GM19463 (cell line): ENCODE measurements around the gene SAFB.
"Not testable (repeated sequence)": the region's sequence is repeated elsewhere in the genome, so short reads cannot be mapped to it uniquely, and the experiment has no call there.

Experiments used
- ATAC-seq: cut with Tn5 transposase; IDR thresholded peaks from one replicate; pipeline ENCODE4 v1.9.1; 2021; ENCODE audit warnings: mild to moderate bottlenecking, moderate library complexity; ENCODE audit not compliant: unreplicated experiment

SAFB gene

GRCh38 chr19:5696196-5697021 lies 73.5 kb downstream of the SAFB start:
- ATAC-seq: no peak

GRCh38 chr19:5697022-5697889 lies 74.4 kb downstream of the SAFB start:
- ATAC-seq: no peak

- no peak for ATAC-seq
These were observed 75.2 kb downstream of the SAFB start for GRCh38 chr19:5697890-5698634.

- ATAC-seq: no peak
These were observed 75.9 kb downstream of the SAFB start for GRCh38 chr19:5698635-5699422.

- no peak for ATAC-seq
These were observed 77.7 kb downstream of the SAFB start for GRCh38 chr19:5700455-5701092.

GRCh38 chr19:5702053-5702410 lies 79.1 kb downstream of the SAFB start:
- ATAC-seq: not testable (repeated sequence)

- no peak for ATAC-seq
These were observed 81.2 kb downstream of the SAFB start for GRCh38 chr19:5703819-5704818.

- no peak for ATAC-seq
These were observed 82.7 kb downstream of the SAFB start for GRCh38 chr19:5705552-5705951.

- ATAC-seq: no peak
These were observed 84.1 kb downstream of the SAFB start for GRCh38 chr19:5706876-5707573.

- no peak for ATAC-seq
These were observed 85.0 kb downstream of the SAFB start for GRCh38 chr19:5707576-5708575.

GRCh38 chr19:5711025-5711424 lies 88.1 kb downstream of the SAFB start:
- ATAC-seq: no peak

GRCh38 chr19:5711713-5712161 lies 88.9 kb downstream of the SAFB start:
- ATAC-seq: no peak

- ATAC-seq: no peak
These were observed 90.3 kb downstream of the SAFB start for GRCh38 chr19:5713228-5713627.

- ATAC-seq: no peak
These were observed 91.9 kb downstream of the SAFB start for GRCh38 chr19:5714816-5715215.

- no peak for ATAC-seq
These were observed 94.5 kb downstream of the SAFB start for GRCh38 chr19:5717215-5717935.
